GM19372 (cell line): Measurements from ENCODE around the gene AVL9.
"Not testable (repeated sequence)": the region's sequence is repeated elsewhere in the genome, so short reads cannot be mapped to it uniquely, and the experiment has no call there.

Source experiments
- ATAC-seq: cut with Tn5 transposase; IDR thresholded peaks from one replicate; pipeline ENCODE4 v1.9.1; 2021; ENCODE audit warnings: mild to moderate bottlenecking, low read depth, moderate library complexity; ENCODE audit not compliant: unreplicated experiment

AVL9 gene

GRCh38 chr7:32586291-32587221 is 91.3 kb downstream of the AVL9 start:
- ATAC-seq = no peak

- no peak for ATAC-seq
Measured at GRCh38 chr7:32587411-32587948, 92.2 kb downstream of the AVL9 start.

GRCh38 chr7:32588657-32589056 is 93.4 kb downstream of the AVL9 start:
- no peak for ATAC-seq

- no peak for ATAC-seq
Measured at GRCh38 chr7:32591938-32592337, 96.6 kb downstream of the AVL9 start.

- ATAC-seq = no peak
Measured at GRCh38 chr7:32592701-32593100, 97.4 kb downstream of the AVL9 start.

GRCh38 chr7:32594965-32595490 is 99.7 kb downstream of the AVL9 start:
- no peak for ATAC-seq

GRCh38 chr7:32601196-32601595 is 105.9 kb downstream of the AVL9 start:
- not testable (repeated sequence) for ATAC-seq

- no peak for ATAC-seq
Measured at GRCh38 chr7:32602470-32602869, 107.2 kb downstream of the AVL9 start.

- ATAC-seq = not testable (repeated sequence)
Measured at GRCh38 chr7:32603492-32603891, 108.2 kb downstream of the AVL9 start.

- not testable (repeated sequence) for ATAC-seq
Measured at GRCh38 chr7:32604047-32604446, 108.8 kb downstream of the AVL9 start.

GRCh38 chr7:32605032-32605431 is 109.7 kb downstream of the AVL9 start:
- no peak for ATAC-seq

- no peak for ATAC-seq
Measured at GRCh38 chr7:32609463-32609862, 114.2 kb downstream of the AVL9 start.

GRCh38 chr7:32611201-32612099 is 116.2 kb downstream of the AVL9 start:
- no peak for ATAC-seq

- ATAC-seq = no peak
Measured at GRCh38 chr7:32616625-32617024, 121.3 kb downstream of the AVL9 start.

GRCh38 chr7:32618470-32618869 is 123.2 kb downstream of the AVL9 start:
- no peak for ATAC-seq

- ATAC-seq = no peak
Measured at GRCh38 chr7:32618987-32619386, 123.7 kb downstream of the AVL9 start.

- ATAC-seq = not testable (repeated sequence)
Measured at GRCh38 chr7:32619416-32619815, 124.1 kb downstream of the AVL9 start.

GRCh38 chr7:32631021-32631420 is 135.7 kb downstream of the AVL9 start:
- no peak for ATAC-seq

- ATAC-seq = not testable (repeated sequence)
Measured at GRCh38 chr7:32631590-32632497, 136.6 kb downstream of the AVL9 start.

- not testable (repeated sequence) for ATAC-seq
Measured at GRCh38 chr7:32633446-32633845, 138.2 kb downstream of the AVL9 start.
